Body of pancreas (tissue), 4 donors: Measurements from ENCODE around the gene CRACR2B. TPM values are rescaled to one million over a fixed set of nuclear protein-coding genes. Genes with fewer than 3 reads are reported as not detected.

Experiments
- ATAC-seq: fragments of 150-250 bp; one replicate; pipeline ENCODE4 v1.9.1; 2016
- DNase-seq, 4 donors: peaks; one replicate each; pipeline ENCODE4 v3.0.0-alpha.2; 2019
- H3K27ac ChIP-seq, 4 donors: fragments of 200-600 bp; sonication (generic); 1 replicate in 3 of 4; 2 replicates in 1 of 4; pipeline versions ENCODE4 v1.5.1 to v1.6.1; 2016 to 2019; ENCODE audit warnings: mild to moderate bottlenecking in 1 of 4, mixed read lengths in 1 of 4, moderate library complexity in 1 of 4
- H3K27me3 ChIP-seq, 2 donors: fragments of 200-600 bp; sonication (generic); one replicate each; pipeline ENCODE4 v1.6.0; 2016; ENCODE audit warnings: mild to moderate bottlenecking in 1 of 2
- H3K36me3 ChIP-seq, 2 donors: fragments of 200-600 bp; sonication (generic); replicated peaks in 1 of 2; 2 replicates each; pipeline ENCODE4 v1.5.1; 2016; ENCODE audit warnings: low read depth in 2 of 2; ENCODE audit not compliant: insufficient read depth in 1 of 2
- H3K4me1 ChIP-seq: fragments of 200-600 bp; sonication (generic); one replicate; pipeline ENCODE4 v1.6.0; 2016
- H3K4me3 ChIP-seq, 2 donors: fragments of 200-600 bp; sonication (generic); 1 replicate in 1 of 2; 2 replicates in 1 of 2; pipeline ENCODE4 v1.5.1; 2016 to 2019
- H3K9me3 ChIP-seq, 3 donors: fragments of 200-600 bp; sonication (generic); 1 replicate in 2 of 3; 2 replicates in 1 of 3; pipeline ENCODE4 v1.5.1; 2016
- CTCF ChIP-seq, 7 experiments: fragments of 450-650 bp in 4 of 7; fragments of 200-600 bp in 3 of 7; sonication (generic) in 3 of 7; IDR thresholded peaks; one replicate each; pipeline ENCODE4 v1.5.1; 2016 to 2019; ENCODE audit warnings: antibody characterized with exemption in 7 of 7
- POLR2A ChIP-seq, 3 donors: fragments of 450-650 bp; IDR thresholded peaks; one replicate each; pipeline ENCODE4 v1.6.1; 2016; ENCODE audit warnings: antibody characterized with exemption in 3 of 3, mild to moderate bottlenecking in 2 of 3
- WGBS, 2 donors: methylation state at CpG; one replicate each; pipeline ENCODE4 v1.1.5; 2017; 5-methylcytosine and 5-hydroxymethylcytosine counted together
- intact Hi-C: fragments of 100-400 bp; cut with DNase I; formaldehyde crosslinking; loops from one replicate; pipeline ENCODE4 v1.15.1; 2023
- total RNA-seq, 2 donors: library from RNA; depleted of rRNA; stranded (reverse); fragments of >200 nt; gene quantifications; one replicate each; pipeline ENCODE4 v1.1.0, GENCODE V29; 2016

Gene CRACR2B
- total RNA-seq, 2 donors from 2014 or later = 134 to 368 TPM

GRCh38 chr11:862696-863022 is 34.9 kb downstream of the CRACR2B start:
- H3K36me3 ChIP-seq = no peaks in the 10 kb centered on the region
- no peak for TF ChIP-seq CTCF (IDR thresholded peaks at IDR 0.05)
- TF ChIP-seq POLR2A (IDR thresholded peaks at IDR 0.05) = no peak
- no peak overlapping the region for H3K4me3 ChIP-seq
- intact Hi-C loops = loop anchor here (10.0 kb wide), 1 partner anchor 592 kb away; no protein-coding TSS in a partner anchor
- 87% methylated on average over 12 of the region's 12 CpGs; no CpG with 5 or more reads in 1 of the 2 donors for WGBS, 2 donors
- H3K4me1 ChIP-seq = peaks cover 12% of the 10 kb centered on the region
- no peaks in the 10 kb centered on the region for H3K9me3 ChIP-seq
- ATAC-seq = no peak
- no peak overlapping the region for H3K27ac ChIP-seq
- no peak for DNase-seq
- H3K27me3 ChIP-seq = no peaks in the 10 kb centered on the region

- H3K4me3 ChIP-seq = no peak overlapping the region
- 76 to 84% methylated on average over 19 to 23 of the region's 24 CpGs for WGBS, 2 donors
- no peaks in the 10 kb centered on the region for H3K9me3 ChIP-seq
- H3K27me3 ChIP-seq = no peaks in the 10 kb centered on the region
- DNase-seq = no peak
- H3K27ac ChIP-seq = no peak overlapping the region
- TF ChIP-seq POLR2A (IDR thresholded peaks at IDR 0.05) (no peak), CTCF (IDR thresholded peaks at IDR 0.05) (no peak)
- peaks cover 18% of the 10 kb centered on the region for H3K4me1 ChIP-seq
- H3K36me3 ChIP-seq = no peaks in the 10 kb centered on the region
- intact Hi-C loops = loop anchor here (10.0 kb wide), 1 partner anchor 592 kb away; no protein-coding TSS in a partner anchor
- no peak for ATAC-seq
Measured at GRCh38 chr11:863023-863909, 35.5 kb downstream of the CRACR2B start.

GRCh38 chr11:863910-864827 is 36.5 kb downstream of the CRACR2B start:
- Histone ChIP-seq H3K27ac (no peak overlapping the region), H3K4me3 (no peak overlapping the region), H3K9me3 (no peaks in the 10 kb centered on the region), H3K4me1 (peaks cover 24% of the 10 kb centered on the region), H3K27me3 (no peaks in the 10 kb centered on the region), H3K36me3 (no peaks in the 10 kb centered on the region)
- ATAC-seq = no peak
- intact Hi-C loops = loop anchor here (10.0 kb wide), 1 partner anchor 591 kb away; no protein-coding TSS in a partner anchor
- DNase-seq = no peak
- TF ChIP-seq POLR2A (IDR thresholded peaks at IDR 0.05) (no peak), CTCF (IDR thresholded peaks at IDR 0.05) (no peak)
- WGBS, 2 donors = 90 to 96% methylated on average over 13 to 31 of the region's 31 CpGs

- Histone ChIP-seq H3K27me3 (no peaks in the 10 kb centered on the region), H3K9me3 (no peaks in the 10 kb centered on the region), H3K4me1 (peaks cover 18% of the 10 kb centered on the region), H3K4me3 (no peak overlapping the region), H3K36me3 (no peaks in the 10 kb centered on the region), H3K27ac (no peak overlapping the region)
- DNase-seq (no peak), ATAC-seq (no peak)
- WGBS, 2 donors = 88 to 89% methylated on average over 9 to 11 of the region's 11 CpGs
- no peak for TF ChIP-seq CTCF (IDR thresholded peaks at IDR 0.05)
- no peak for TF ChIP-seq POLR2A (IDR thresholded peaks at IDR 0.05)
- intact Hi-C loops = loop anchor here (10.0 kb wide), 1 partner anchor 590 kb away; no protein-coding TSS in a partner anchor
Measured at GRCh38 chr11:864898-865297, 37.2 kb downstream of the CRACR2B start.
